ENCODE data around the gene TOB1. TPM values are rescaled to one million over a fixed set of nuclear protein-coding genes. Genes with fewer than 3 reads are reported as not detected.

TOB1 gene
- total and polyA plus RNA-seq, 9 of the 15 experiments (the other 6 are each of a cell fraction or from before 2014, with no cell fraction given), result 4.8 to 63.7 (median 13.2) TPM

- peak; percentile 28; the same call in 1 of the 2 replicates for TF ChIP-seq BCOR (IDR thresholded peaks at IDR 0.05)
- TF ChIP-seq ZNF740 (CRISPR knock-in tag; IDR thresholded peaks at IDR 0.05), result no peak
- TF ChIP-seq ZNF740 (tag; IDR thresholded peaks at IDR 0.05), result no peak; a peak in 1 of 4 replicates
- no peak for TF ChIP-seq HDAC3 (IDR thresholded peaks at IDR 0.05; ENCODE audit: borderline replicate concordance, partially characterized antibody)
- TF ChIP-seq U2AF1 (optimal IDR thresholded peaks at IDR 0.05; ENCODE audit: low read depth, low read length), result no peak
- peak; percentile 89 for TF ChIP-seq RBM25 (IDR thresholded peaks at IDR 0.05; ENCODE audit: low read depth, low read length, severe bottlenecking)
- no peak for TF ChIP-seq CREBBP (IDR thresholded peaks at IDR 0.05; ENCODE audit: low read depth, low read length)
- TF ChIP-seq RBBP5 (IDR thresholded peaks at IDR 0.05; ENCODE audit: borderline replicate concordance, insufficient read depth, low read length, poor library complexity, severe bottlenecking), result no peak
- no peak; the same call in 1 of the 2 replicates for TF ChIP-seq GTF2E2 (tag; IDR thresholded peaks at IDR 0.05)
- no peak for TF ChIP-seq HMGN3 (IDR thresholded peaks at IDR 0.05; ENCODE audit: borderline replicate concordance, extremely low read depth, insufficient read length, low read depth, low read length)
- 0 out of 2 replicates have a peak, but pooled peaks have one; percentile 4 for TF ChIP-seq ATF3 (IDR thresholded peaks at IDR 0.05)
- TF ChIP-seq ATF3 (CRISPR knock-in tag; conservative IDR thresholded peaks at IDR 0.05), result no peak
- no peak for TF ChIP-seq BRF1 (IDR thresholded peaks at IDR 0.05; ENCODE audit: borderline replicate concordance, extremely low read depth, insufficient read length)
- no peak for TF ChIP-seq SIRT6 (IDR thresholded peaks at IDR 0.05; ENCODE audit: low read depth, low read length)
- TF ChIP-seq ILK (tag; IDR thresholded peaks at IDR 0.05; ENCODE audit: borderline replicate concordance, low read depth), result no peak
- TF ChIP-seq TCF15 (CRISPR knock-in tag; IDR thresholded peaks at IDR 0.05), result no peak
- TF ChIP-seq NFYB (IDR thresholded peaks at IDR 0.05; ENCODE audit: extremely low read depth, insufficient read length), result peak; percentile 99
- 0 out of 2 replicates have a peak, but pooled peaks have one; percentile 52 for TF ChIP-seq PREB (CRISPR knock-in tag; IDR thresholded peaks at IDR 0.05)
- 0 out of 2 replicates have a peak, but pooled peaks have one; percentile 51 for TF ChIP-seq E2F5 (CRISPR knock-in tag; IDR thresholded peaks at IDR 0.05)
- TF ChIP-seq PHTF2 (CRISPR knock-in tag; IDR thresholded peaks at IDR 0.05), result no peak
- TF ChIP-seq HDAC6 (IDR thresholded peaks at IDR 0.05; ENCODE audit: low read depth, low read length), result no peak
- no peak for TF ChIP-seq POLR3A (IDR thresholded peaks at IDR 0.05; ENCODE audit: borderline replicate concordance, extremely low read depth, insufficient read depth, insufficient read length)
These were observed 1.4 kb upstream of the TOB1 start (continued) for GRCh38 chr17:50867363-50868139.

All from K562 (cell line).